Mesothelial cell of epicardium (in vitro differentiated cells): Measurements from ENCODE around the gene IGFL4. TPM values are rescaled to one million over a fixed set of nuclear protein-coding genes. Genes with fewer than 3 reads are reported as not detected.

Experiments used
- DNase-seq, 2 experiments: peaks; one replicate each; pipeline ENCODE4 v3.0.0; 2021; ENCODE audit warnings: low spot score in 2 of 2; ENCODE audit not compliant: unreplicated experiment in 2 of 2
- H3K27ac Mint-ChIP-seq: 2 replicates; pipeline ENCODE4 v1.8.0; 2021; ENCODE audit warnings: mixed read lengths
- H3K27me3 Mint-ChIP-seq: 2 replicates; pipeline ENCODE4 v1.8.0; 2021; ENCODE audit warnings: low read depth, mixed read lengths
- H3K36me3 Mint-ChIP-seq: 2 replicates; pipeline ENCODE4 v1.8.0; 2021; ENCODE audit warnings: mixed read lengths
- H3K4me1 Mint-ChIP-seq: 2 replicates; pipeline ENCODE4 v1.8.0; 2021; ENCODE audit warnings: mixed read lengths
- H3K4me3 Mint-ChIP-seq: 2 replicates; pipeline ENCODE4 v1.8.0; 2021; ENCODE audit warnings: mild to moderate bottlenecking, moderate library complexity, mixed read lengths
- H3K9me3 Mint-ChIP-seq: 2 replicates; pipeline ENCODE4 v1.8.0; 2021; ENCODE audit warnings: mixed read lengths
- CTCF ChIP-seq: fragments of 200-600 bp; sonication (generic); IDR thresholded peaks from one replicate; pipeline ENCODE4 v1.5.0; 2021; ENCODE audit warnings: antibody characterized with exemption; ENCODE audit not compliant: unreplicated experiment
- total RNA-seq: library from RNA; stranded (reverse); gene quantifications from 3 replicates; pipeline ENCODE4 v1.2.1, GENCODE V29; 2021

The IGFL4 gene
- total RNA-seq, 1 donor from 2014 or later, result 2.4 TPM

- H3K27ac Mint-ChIP-seq, result no peak overlapping the region
- H3K4me3 Mint-ChIP-seq, result peak overlapping the region; percentile 75
- peaks cover 17% of the 10 kb centered on the region for H3K4me1 Mint-ChIP-seq
- H3K9me3 Mint-ChIP-seq, result no peaks in the 10 kb centered on the region
- no peaks in the 10 kb centered on the region for H3K36me3 Mint-ChIP-seq
- DNase-seq, result no peak
- peaks cover 36% of the 10 kb centered on the region for H3K27me3 Mint-ChIP-seq
- TF ChIP-seq CTCF, result no peak
Observed at GRCh38 chr19:46015687-46016425, 24.9 kb downstream of the IGFL4 start.

DNA sequence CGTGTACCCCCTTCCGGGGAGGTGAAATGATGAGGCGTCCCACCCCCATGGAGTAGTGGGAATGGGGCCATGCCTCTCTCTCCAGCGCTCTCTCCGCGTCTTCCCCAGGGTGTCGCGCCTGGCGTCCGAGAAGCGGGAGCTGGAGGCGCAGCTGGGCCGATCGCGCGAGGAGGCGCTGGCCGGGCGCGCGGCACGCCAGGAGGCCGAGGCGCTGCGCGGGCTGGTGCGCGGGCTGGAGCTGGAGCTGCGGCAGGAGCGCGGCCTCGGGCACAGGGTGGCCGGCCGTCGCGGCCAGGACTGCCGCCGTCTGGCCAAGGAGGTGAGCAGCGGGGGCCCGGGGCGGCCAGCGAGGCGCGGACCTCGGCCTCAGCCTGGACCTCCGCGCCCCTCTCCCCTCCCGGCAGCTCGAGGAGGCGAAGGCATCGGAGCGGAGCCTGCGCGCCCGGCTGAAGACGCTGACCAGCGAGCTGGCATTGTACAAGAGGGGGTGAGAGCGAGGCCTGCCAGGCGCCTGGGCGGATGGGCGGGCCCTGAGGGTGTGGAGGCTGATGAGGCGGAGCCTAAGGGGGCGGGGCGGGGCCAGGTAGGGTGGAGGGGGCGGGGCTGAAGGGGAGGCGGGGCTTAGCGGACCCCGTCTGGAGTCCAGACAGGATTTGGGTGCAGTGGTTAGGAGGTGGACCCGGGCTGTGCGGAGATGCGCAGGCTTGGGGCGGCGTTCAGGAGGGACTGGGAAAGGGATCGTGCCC lies 25.7 kb downstream of the IGFL4 start:
- no peak for TF ChIP-seq CTCF
- H3K36me3 Mint-ChIP-seq, result no peaks in the 10 kb centered on the region
- H3K4me1 Mint-ChIP-seq, result peaks cover 17% of the 10 kb centered on the region
- peak in 1 of 2 experiments; percentile 64 for DNase-seq
- no peak overlapping the region for H3K27ac Mint-ChIP-seq
- peak overlapping the region; percentile 71 for H3K4me3 Mint-ChIP-seq
- no peaks in the 10 kb centered on the region for H3K9me3 Mint-ChIP-seq
- peaks cover 36% of the 10 kb centered on the region for H3K27me3 Mint-ChIP-seq

GRCh38 chr19:46014534-46014933 lies 26.3 kb downstream of the IGFL4 start:
- DNase-seq, result no peak
- no peak overlapping the region for H3K27ac Mint-ChIP-seq

DNA sequence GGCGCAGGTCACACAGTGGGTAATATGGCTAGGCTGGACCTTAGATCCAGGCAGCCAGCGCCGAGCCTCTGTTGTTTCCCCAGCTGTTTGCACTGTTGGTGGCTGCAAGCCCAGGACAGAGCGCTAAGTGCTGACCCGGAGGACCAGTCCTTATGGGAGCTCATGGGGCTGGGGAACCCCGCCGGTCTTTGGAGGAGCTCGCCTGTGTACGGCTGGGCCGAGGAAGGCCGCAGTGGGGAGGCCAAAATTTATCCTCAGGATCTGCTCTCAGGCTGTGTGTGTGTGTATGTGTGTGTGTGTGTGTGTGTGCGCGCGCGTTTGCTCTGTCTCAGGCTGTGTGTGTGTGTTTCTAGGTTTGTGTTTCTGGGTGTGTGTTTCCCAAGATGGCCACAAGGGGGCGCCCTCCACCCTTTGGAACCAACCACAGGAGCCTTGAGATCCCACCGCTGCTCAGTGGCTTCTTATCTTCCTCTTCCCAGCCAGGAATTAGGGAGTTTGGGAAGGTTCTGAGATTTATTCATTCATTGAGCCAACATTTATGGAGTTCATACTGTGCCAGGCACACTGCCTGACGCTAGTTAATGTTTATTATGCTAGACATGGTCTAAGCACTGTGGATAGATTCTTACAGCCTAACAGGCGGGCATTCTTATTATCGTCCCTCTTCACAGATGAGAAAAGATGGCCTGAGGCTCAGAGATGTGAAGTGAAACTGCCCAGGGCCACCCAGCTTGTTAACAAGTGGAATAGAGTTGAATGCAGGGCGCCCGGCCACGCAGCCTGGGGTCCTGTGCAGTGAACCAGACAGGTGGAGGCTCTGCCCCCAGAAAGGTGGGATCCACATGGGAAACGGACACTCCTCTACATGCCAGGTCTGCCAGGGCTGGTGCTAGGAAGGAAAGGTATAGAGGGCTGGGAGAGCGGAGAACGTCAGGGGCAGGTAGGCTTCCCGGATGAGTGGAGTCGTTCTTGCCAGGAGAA lies 31.0 kb downstream of the IGFL4 start:
- peak; percentile 96 for TF ChIP-seq CTCF
- Mint-ChIP-seq H3K27ac (no peak overlapping the region), H3K4me1 (peaks cover 8% of the 10 kb centered on the region), H3K4me3 (no peak overlapping the region), H3K36me3 (peaks cover 13% of the 10 kb centered on the region), H3K9me3 (no peaks in the 10 kb centered on the region), H3K27me3 (peaks cover 20% of the 10 kb centered on the region)
- DNase-seq, result peak in 1 of 2 experiments; percentile 79

More at GRCh38 chr19:46014534-46014933, 26.3 kb downstream of the IGFL4 start:
- peaks cover 36% of the 10 kb centered on the region for H3K27me3 Mint-ChIP-seq
- no peaks in the 10 kb centered on the region for H3K36me3 Mint-ChIP-seq
- no peaks in the 10 kb centered on the region for H3K9me3 Mint-ChIP-seq
- H3K4me3 Mint-ChIP-seq, result peak overlapping the region; percentile 71
- TF ChIP-seq CTCF, result no peak
- peaks cover 19% of the 10 kb centered on the region for H3K4me1 Mint-ChIP-seq

DNA sequence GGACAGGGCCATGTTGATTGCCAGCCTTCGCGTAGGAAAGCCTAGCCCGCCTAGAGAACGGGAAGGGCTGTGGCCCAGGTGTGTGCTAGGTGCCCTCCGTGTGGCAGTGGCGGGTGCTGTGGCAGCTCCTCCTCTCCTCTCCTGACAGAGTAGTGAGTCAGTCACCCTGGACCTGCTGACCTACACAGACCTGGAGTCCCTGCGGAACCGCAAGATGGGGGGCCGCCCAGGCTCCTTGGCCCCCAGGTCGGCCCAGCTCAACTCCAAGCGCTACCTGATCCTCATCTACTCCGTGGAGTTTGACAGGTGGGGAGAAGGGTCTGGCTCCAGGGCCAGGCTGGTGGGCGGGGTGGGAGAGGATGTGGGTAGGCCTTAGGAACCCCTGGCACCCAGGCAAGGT lies 34.4 kb downstream of the IGFL4 start:
- H3K9me3 Mint-ChIP-seq, result no peaks in the 10 kb centered on the region
- no peak overlapping the region for H3K27ac Mint-ChIP-seq
- peaks cover 15% of the 10 kb centered on the region for H3K36me3 Mint-ChIP-seq
- no peaks in the 10 kb centered on the region for H3K27me3 Mint-ChIP-seq
- DNase-seq, result no peak
- no peak for TF ChIP-seq CTCF
- H3K4me3 Mint-ChIP-seq, result no peak overlapping the region
- H3K4me1 Mint-ChIP-seq, result peaks cover 2% of the 10 kb centered on the region
